Glomerular visceral epithelial cell (primary cell): ENCODE data around the gene ZNF836.
A peak's percentile ranks its signal among the peaks of the same experiment; 100 is the strongest.
"Not testable (repeated sequence)": the region's sequence is repeated elsewhere in the genome, so short reads cannot be mapped to it uniquely, and the experiment has no call there.

ENCODE experiments used
- DNase-seq: peaks from one replicate; pipeline ENCODE4 v3.0.0-alpha.2; 2016; ENCODE audit errors: extremely low spot score

ZNF836 gene

DNA sequence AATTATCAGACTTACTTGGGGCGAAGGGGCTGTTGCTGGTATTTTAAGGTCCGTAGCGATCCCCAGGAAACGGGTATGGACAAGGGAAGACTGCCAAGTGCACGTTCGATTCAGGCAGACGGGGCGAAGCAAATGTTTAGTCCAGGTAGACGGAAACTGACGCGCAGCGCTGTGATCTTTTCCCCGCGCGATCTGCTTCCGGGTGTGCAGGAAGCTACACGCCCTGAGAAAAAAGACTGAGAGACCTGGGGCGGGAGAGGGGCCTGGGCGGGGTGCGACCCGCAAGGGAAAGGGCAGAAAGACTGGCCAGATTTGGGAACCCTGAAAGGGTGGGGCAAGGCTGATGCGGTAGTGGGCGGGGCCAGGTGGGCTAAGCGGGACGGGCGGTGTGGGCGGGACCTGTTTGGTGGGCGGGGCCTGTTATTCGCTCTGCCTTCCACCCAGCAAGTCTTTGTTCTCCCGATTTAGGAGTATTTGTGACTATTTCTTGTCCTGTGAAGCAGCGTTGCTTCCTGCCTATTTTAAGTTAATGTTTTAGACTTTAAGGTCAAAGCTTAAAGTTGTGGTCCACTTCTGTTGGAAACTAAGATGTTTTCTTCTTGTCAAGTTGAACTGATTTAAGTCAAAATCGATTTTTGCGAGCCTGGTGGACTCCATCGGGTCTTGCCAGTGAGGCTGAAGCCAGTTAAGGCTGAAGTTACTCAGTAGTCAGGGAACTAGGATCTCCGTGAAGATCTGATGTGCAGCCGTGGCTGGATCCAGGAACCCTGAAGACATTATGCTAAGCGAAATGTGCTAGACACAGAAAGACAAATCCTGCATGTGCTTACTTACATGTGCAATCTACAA, at the start of gene ZNF836:
Gene ZNF836 (minus strand): TSS at position 301 of the 849 bp plus-strand sequence. CDS start 3,549 bp downstream, outside the sequence.
- DNase-seq, result peak; percentile 76

DNA sequence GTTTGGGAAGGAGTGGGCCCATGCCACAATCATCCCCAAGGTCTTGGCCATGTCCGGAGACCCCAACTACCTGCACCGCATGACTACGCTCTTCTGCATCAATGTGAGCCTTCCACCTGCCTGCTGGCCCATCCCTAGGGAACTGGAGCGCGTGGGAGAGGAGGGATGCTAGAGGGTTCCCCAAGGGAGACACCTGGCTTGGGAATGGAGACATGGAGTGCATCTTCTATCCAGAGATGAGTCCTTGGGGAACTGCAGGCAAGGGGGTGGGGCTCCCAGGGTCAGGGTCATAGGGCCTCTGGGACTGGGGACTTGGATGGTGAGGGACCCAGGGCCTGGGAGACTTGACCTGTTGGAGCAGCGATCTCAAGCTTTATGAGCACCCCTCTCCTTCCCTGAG, 49.6 kb upstream of the ZNF836 start:
- no peak for DNase-seq

DNA sequence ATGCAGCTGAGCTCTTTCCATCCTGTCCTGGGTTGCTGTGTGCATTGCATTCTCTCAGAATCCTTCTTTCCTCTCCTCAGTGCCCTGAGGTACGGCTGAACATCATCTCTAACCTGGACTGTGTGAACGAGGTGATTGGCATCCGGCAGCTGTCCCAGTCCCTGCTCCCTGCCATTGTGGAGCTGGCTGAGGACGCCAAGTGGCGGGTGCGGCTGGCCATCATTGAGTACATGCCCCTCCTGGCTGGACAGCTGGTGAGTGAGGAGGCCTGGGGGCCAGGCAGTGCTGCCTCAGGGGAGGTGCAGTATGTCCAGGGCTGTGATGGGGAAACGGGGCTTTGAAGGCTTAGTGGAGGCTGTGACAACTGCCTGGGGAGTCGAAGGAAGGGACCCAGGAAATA, 48.2 kb upstream of the ZNF836 start:
- DNase-seq, result no peak

DNA sequence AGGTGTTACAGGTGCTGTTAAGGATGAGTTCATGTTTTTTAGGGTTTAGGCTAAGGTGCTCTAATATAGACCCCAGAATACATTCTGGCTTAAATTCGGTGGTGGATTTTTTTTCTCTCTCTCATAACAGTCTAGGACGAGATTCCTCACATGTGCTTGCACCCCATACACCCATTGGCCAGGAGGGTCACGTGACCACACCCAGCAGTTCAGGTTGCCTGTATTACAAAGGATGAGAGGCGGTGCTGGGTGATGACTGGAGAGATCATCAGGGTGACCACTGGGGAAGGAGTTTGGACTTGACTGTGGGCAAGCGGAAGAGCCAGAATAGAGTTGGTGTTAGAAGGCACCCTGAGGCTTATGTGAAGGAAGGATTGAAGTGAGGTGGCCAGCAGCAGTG, 46.2 kb upstream of the ZNF836 start:
- DNase-seq, result no peak

DNA sequence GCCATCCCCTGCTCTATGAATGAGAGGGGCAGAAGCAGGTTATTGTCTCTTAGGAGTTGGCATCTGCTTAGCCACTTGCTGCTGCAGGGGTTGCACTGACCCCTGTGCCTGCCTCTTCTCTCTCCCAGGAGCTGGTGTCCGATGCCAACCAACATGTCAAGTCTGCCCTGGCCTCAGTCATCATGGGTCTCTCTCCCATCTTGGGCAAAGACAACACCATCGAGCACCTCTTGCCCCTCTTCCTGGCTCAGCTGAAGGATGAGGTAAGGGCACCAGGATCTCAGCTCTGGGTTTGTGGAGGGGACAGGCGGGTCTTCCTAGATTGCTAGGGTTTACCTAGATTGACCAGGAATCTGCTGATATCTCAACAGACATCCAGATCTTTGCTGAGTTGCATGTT, 45.0 kb upstream of the ZNF836 start:
- no peak for DNase-seq

DNA sequence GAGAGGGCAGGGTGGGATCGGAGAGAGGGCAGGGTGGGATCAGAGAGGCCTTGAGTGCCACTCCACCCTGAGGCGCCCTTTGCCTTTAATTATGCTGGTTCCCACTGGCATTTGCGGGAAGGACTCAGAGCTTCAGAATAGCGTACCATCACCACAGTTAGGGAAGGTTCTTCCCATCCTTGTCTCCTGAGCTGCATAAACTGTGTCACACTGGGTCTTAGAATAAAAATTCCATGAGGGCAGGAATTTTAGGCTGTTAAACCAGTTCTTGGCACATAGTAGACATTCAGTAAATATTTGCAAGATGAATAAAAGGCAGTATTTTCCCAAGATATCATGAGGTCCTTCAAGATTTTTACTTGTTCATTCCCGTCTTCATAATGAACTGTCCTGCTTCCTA, 42.8 kb upstream of the ZNF836 start:
- no peak for DNase-seq

DNA sequence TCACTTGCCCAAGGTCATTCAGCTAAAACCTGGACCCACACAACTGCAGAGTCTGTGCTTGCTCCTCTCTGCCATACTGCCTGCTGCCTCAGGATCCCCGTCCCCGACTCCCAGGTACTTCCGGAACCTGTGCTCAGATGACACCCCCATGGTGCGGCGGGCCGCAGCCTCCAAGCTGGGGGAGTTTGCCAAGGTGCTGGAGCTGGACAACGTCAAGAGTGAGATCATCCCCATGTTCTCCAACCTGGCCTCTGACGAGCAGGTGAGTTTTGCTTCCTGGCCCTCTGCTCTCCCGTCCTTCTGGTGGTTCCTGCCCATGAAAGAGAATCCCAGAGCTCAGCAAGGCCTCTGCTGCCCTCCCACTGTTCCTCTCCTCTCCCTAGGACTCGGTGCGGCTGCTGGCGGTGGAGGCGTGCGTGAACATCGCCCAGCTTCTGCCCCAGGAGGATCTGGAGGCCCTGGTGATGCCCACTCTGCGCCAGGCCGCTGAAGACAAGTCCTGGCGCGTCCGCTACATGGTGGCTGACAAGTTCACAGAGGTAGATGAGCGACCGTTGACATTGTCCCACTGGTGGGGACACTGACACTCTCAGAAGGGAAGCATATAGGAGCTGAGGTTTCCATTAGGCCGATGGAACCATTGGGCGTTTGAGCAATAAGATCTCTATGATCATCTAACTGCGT, 41.3 kb upstream of the ZNF836 start:
- no peak for DNase-seq

DNA sequence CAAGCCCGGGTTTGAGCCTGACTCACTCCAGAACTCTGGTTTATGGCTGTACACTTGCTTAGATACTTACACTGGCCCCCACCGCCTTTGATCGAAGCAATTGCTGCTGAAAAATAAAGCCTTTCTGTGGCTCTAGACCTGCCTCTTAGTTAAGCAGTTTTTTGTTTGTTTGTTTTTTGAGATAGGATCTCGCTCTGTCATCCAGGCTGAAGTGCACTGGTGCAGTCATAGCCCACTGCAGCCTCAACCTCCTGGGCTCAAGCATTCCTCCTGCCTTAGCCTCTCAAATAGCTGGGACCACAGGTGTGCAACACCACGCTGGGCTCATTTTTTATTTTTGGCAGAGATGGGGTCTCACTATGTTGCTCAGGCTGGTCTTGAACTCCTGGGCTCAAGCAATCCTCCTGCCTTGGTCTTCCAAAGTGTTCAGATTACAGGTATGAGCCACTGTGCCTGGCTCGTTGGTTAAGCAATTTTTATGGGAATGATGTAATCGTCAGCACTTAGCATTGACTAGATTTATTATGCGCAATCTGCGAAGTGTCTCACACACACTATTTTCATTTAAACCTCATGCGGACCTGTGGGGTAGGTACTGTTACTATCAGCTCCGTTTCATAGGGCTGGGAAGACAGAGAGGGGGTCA, 40.6 kb upstream of the ZNF836 start:
- DNase-seq, result no peak

DNA sequence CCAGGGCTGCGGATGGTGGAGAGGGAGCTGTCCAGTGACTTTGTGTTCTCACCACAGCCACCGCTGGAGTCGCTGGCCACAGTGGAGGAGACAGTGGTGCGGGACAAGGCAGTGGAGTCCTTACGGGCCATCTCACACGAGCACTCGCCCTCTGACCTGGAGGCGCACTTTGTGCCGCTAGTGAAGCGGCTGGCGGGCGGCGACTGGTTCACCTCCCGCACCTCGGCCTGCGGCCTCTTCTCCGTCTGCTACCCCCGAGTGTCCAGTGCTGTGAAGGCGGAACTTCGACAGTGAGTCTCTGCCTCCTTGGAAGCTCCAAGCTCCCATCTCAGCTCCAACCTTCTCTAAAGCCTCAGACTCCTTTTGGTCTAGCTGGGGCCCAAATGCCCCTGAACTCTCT, 39.8 kb upstream of the ZNF836 start:
- DNase-seq, result no peak

DNA sequence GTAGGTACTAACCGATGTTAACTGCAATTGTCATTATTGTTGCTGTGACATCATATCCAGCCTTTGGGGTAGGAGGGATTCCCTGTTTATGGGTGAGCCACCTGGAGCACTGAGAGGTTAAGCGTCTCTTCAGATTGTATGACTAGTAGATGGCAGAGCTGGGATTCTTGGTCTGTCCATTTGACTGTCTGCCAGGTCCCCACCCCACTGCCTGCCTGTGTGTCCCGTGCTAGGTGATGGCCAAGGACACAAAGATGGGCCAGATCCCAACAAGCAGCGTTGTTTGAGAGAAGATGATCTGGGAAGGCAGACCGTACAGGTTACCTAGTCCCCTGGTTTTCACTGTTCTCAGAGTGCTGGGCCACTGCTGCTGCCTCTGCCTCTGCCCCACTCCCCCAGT, 35.1 kb upstream of the ZNF836 start:
- DNase-seq, result no peak

DNA sequence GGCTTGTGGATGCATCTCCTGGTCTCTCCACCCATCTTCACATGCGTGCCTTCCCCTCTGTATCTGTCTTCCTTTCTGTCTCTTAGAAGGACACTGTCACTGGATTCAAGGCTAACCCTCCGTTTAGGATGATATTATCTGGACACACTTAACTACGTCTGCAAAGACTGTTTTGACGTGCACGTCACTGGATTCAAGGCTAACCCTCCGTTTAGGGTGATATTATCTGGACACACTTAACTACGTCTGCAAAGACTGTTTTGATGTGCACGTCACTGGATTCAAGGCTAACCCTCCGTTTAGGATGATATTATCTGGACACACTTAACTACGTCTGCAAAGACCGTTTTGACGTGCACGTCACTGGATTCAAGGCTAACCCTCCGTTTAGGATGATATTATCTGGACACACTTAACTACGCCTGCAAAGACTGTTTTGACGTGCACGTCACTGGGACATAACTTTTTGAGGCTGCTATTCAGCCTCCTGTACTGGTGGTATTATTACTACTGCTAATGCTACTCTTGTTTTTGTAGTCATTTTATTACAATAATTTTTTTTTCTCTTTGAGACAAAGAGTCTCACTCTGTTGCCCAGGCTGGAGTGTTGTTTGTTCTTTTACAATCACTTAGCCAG, 29.5 kb upstream of the ZNF836 start:
- not testable (repeated sequence) for DNase-seq

DNA sequence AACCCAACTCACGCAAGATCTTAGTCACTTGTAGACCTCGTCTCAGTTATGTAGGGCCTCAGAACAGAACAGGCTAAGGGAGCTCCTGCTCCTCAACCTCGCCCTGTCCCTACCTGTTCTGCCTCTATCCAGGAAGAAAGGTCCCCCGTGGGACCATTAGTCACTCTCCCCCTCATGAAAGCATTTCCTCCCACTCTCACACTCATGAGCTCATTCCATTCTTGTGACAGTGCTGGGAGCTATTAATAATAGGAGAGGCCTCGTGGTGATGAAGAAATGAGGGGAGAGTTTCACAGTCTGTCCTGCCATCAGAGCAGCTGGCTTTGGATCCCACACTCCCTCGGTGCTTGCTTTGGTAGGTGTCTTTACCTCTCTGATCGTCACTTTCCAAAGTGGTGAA, 28.6 kb upstream of the ZNF836 start:
- DNase-seq, result no peak

DNA sequence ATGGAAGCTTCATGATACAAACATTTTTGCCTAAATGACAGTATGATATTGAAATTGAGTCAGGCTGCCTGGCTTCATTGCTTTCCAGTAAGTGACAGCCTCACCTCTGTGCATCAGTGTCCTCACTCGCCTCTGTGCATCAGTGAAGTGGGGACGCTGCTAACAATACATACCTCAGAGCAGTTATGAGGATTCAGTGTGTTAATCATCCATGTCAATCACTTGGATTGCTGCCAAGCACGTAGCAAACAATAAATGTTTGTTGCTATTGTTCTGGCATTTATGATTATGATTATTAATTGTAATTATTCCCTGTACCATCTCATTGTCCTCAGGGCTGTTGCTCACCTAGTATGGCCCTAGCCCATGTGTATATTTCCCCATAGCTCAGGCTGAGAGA, 27.3 kb upstream of the ZNF836 start:
- no peak for DNase-seq

DNA sequence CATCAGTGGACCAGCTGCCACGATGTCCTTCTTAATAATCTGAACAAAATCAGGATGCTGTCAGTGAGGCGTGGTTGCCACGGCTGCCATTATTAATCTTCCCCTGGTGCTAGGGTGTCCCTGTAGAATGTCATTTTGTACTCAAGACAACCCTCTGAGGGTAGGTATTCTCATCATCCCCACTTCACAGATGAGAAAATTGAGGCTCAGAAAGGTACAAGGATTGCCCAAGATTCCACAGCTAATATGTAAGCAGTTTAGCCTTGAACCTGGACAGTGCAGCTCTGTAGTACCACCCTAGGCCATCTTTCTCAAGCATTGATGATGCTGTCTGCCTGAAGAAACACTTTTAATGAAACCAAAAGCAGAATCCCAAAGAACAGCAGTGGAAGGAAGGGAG, 26.5 kb upstream of the ZNF836 start:
- no peak for DNase-seq

DNA sequence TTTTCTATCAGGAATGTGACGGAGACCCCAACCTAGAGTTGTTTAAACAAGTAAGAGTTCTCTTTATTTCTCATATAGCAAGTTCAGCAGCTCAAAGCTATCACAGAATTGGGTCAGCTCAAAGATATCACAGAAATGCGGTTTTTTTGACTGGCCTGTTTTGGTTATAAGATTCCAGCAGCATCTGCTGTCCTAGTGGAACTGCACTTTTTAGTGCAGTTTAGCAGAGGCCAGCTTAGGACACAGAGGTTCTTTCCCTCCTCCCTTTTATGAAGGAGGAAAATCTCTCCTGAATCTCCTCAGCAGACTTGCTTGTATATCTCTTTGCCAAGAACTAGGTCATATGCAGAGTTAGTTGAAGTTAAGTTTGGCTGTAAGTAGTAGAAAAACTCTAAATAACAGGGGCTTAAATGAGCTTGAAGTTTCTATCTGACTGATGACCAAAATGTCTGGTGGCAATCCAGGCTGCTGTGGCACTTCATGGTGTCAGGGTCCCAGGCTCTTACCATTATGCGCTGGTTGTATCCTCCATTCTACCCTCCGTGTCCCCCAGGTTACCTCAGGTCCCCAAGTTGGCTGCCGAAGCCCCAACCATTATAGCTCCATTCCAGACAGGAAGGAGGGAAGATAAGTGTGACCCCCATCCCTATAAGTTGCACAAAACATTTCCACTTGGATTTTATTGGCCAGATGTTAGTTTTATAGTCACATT, 25.0 kb upstream of the ZNF836 start:
- no peak for DNase-seq

DNA sequence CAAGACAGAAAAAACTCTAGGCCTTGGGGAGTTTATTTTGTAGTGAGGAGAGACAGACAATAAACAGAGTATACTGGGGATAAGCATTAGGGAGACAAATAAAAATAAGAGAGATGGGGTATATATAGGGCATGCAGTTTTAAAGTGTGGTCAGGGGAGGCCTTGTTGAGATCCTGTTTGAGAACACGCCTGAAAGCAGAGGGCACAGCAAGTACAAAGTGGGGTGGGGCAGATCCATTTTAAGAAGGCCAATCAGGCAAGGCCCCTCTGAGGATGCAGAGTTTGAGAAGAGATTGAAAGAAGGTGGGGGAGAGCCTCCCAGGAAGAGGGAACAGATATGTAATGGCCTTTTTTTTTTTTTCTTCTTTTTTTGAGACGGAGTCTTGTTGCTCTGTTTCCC, 20.5 kb upstream of the ZNF836 start:
- DNase-seq, result no peak

DNA sequence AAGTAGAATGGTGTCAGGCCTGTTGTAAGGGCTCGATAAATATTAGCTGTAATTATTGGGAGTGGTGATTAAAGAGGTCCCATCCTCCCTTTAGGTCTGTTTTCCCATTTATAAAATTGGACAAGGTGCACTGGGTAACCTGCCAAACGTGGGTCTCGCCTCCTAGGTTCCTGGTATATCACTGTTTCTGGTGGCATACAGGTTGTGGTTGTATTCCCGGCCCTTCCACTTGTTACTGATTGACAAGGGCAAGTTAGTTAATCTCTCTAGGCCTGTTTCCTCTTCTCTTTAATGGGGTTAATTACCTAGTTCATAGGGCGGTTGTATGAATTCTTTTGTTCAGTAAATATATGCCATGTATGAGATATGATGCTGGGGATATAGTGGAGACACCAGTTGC, 20.0 kb upstream of the ZNF836 start:
- DNase-seq, result no peak

DNA sequence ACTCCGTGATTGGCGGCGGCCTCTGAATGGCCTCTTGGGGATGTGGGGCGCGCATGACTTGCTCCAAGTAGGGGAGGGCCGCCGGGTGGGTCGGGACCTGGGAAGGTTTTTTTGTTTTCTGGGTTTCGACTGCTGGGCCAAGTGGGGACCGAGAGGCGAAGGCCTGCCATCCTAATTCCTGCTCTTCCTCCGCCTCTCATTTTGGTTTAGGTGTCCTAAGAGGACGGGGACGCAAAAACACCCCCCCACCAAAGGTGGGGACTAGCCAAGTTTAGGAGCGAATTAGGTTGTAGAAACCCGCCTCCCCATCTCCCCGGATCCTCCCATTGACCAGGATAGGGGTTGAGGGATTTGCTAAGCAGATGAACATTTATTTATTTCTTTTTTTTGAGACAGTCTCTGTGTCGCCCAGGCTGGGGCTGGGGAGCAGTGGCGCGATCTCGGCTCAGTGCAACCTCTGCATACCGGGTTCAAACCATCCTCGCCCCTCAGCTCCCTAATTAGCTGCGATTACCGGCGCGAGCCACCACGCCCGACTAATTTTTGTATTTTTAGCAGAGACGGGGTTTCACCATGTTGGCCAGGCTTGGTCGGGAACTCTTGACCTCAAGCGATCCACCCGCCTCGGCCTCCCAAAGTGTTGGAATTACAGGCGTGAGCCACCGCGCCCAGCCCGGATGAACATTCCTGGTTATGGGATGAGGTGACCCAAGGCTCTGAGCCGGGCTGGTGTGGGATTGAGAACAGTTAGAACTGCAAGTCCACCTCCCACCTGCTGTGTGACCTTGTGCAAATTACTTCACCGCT, 19.3 kb upstream of the ZNF836 start:
- DNase-seq, result peak; percentile 51

DNA sequence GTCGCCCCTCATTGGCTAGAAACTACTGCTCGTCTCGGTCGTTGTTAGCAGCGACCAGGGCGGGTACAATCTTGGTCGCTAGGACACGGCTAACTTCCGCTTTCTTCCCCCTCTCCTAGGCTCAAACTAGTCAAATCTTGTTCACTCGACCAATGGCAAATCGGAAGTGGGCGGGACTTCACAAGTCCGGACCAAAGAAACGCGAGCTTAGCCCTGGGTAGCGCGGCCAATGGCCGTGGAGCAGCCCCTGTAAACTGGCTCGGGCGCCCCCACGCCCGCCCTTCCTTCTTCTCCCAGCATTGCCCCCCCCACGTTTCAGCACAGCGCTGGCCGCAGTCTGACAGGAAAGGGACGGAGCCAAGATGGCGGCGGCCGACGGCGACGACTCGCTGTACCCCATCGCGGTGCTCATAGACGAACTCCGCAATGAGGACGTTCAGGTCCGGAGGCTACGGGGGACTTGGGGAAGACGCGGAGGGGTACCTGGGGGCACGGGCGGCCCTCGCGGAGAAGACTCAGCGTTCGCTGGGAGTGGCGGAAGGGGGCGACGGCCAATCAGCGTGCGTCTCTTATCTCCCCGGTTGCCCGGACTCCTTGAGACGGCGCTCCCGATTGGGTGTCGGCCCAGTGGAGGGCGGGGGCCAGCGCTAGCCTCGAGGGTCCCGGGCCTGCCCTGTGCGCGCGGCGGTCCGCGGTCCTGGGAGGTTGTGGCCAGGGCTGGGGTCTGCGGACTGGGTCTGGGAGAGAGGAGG, 18.5 kb upstream of the ZNF836 start, which contains the start of gene PPP2R1A:
Gene PPP2R1A (plus strand): TSS at position 318 of the 752 bp plus-strand sequence. CDS start 45 bp downstream, at position 363.
- DNase-seq, result peak; percentile 100
